Measurements from ENCODE around the gene XRCC4. TPM values are rescaled to one million over a fixed set of nuclear protein-coding genes. Genes with fewer than 3 reads are reported as not detected.

XRCC4 gene
- total and polyA plus RNA-seq, 9 of the 15 experiments (the other 6 are each of a cell fraction or from before 2014, with no cell fraction given): 13.6 to 61.6 (median 22.4) TPM

- TF ChIP-seq L3MBTL2 (IDR thresholded peaks at IDR 0.05): no peak
- TF ChIP-seq NCOR1 (IDR thresholded peaks at IDR 0.05): no peak
- TF ChIP-seq, protein P1, sequence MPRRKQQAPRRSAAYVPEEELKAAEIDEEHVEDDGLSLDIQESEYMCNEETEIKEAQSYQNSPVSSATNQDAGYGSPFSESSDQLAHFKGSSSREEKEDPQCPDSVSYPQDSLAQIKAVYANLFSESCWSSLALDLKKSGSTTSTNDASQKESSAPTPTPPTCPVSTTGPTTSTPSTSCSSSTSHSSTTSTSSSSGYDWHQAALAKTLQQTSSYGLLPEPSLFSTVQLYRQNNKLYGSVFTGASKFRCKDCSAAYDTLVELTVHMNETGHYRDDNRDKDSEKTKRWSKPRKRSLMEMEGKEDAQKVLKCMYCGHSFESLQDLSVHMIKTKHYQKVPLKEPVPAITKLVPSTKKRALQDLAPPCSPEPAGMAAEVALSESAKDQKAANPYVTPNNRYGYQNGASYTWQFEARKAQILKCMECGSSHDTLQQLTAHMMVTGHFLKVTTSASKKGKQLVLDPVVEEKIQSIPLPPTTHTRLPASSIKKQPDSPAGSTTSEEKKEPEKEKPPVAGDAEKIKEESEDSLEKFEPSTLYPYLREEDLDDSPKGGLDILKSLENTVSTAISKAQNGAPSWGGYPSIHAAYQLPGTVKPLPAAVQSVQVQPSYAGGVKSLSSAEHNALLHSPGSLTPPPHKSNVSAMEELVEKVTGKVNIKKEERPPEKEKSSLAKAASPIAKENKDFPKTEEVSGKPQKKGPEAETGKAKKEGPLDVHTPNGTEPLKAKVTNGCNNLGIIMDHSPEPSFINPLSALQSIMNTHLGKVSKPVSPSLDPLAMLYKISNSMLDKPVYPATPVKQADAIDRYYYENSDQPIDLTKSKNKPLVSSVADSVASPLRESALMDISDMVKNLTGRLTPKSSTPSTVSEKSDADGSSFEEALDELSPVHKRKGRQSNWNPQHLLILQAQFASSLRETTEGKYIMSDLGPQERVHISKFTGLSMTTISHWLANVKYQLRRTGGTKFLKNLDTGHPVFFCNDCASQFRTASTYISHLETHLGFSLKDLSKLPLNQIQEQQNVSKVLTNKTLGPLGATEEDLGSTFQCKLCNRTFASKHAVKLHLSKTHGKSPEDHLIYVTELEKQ (CRISPR knock-in tag; IDR thresholded peaks at IDR 0.05): no peak
- no peak for TF ChIP-seq ZNF282 (CRISPR knock-in tag; IDR thresholded peaks at IDR 0.05)
- TF ChIP-seq PRPF4 (IDR thresholded peaks at IDR 0.05; ENCODE audit: insufficient read depth, low read depth, low read length, poor library complexity, severe bottlenecking): no peak
- no peak for TF ChIP-seq NFYB (IDR thresholded peaks at IDR 0.05; ENCODE audit: extremely low read depth, insufficient read length)
Observed at GRCh38 chr5:83312663-83313062, 235.3 kb downstream of the XRCC4 start (continued).

DNA sequence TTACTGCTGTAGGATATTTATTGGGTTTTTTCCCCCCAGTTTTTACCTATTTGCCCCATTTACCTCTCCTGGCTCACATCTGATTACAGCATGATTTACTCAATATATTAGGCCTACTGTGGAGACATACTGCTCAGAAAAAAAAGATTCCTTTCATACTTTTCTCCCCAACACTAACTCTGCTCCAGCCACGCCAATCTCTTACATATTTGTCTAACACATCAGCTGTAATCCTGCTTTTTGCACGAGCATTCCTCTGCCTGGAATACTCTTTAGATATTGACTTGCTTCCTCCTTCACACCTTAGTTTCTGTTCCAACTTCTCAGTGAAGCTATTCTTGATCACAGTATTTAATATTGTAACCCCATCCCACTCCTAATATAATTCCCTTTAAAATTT lies 236.1 kb downstream of the XRCC4 start:
- CTCF ChIA-PET (ENCODE audit: low intra/inter-chr PET ratio): no interaction called here
- DNase-seq (ENCODE audit: extremely low read depth in 1 of 4, low spot score in 3 of 4): no peak
- Histone ChIP-seq H3K9ac (ENCODE audit: insufficient read depth in 1 of 2, low read depth in 2 of 2, low read length in 2 of 2) (no peak overlapping the region), H3K27ac (ENCODE audit: extremely low read depth, low read depth, low read length) (no peak overlapping the region), H3K4me2 (ENCODE audit: insufficient read depth, low read length) (no peak overlapping the region), H3K9me1 (ENCODE audit: control insufficient read depth, insufficient read depth, low read length) (no peaks in the 10 kb centered on the region), H3K4me1 (replicated peaks in 1 of 2; ENCODE audit: control insufficient read depth in 2 of 2, insufficient read depth in 2 of 2, low read length in 2 of 2) (no peaks in the 10 kb centered on the region), H3K36me3 (ENCODE audit: control insufficient read depth, insufficient read depth, low read length) (no peaks in the 10 kb centered on the region), H4K20me1 (replicated peaks; ENCODE audit: control insufficient read depth, insufficient read depth, low read length) (no peaks in the 10 kb centered on the region), H3K79me2 (ENCODE audit: control insufficient read depth, insufficient read depth, low read length) (no peaks in the 10 kb centered on the region), H3K9me3 (replicated peaks; ENCODE audit: control insufficient read depth, insufficient read depth, low read depth, low read length) (no peaks in the 10 kb centered on the region), H3K4me3 (no peak overlapping the region), H2AFZ (ENCODE audit: low read depth, low read length) (no peak overlapping the region), H3K27me3 (ENCODE audit: control insufficient read depth in 2 of 2, insufficient read depth in 2 of 2, low read length in 2 of 2) (no peaks in the 10 kb centered on the region)
- ATAC-seq: no peak
- 14% methylated on average over 2 of the region's 2 CpGs for WGBS (ENCODE audit: insufficient coverage, low coverage, missing lambda C conversion rate)
- no TSS peak for BruUV-seq (replicated peaks)
- in situ Hi-C loops (cut with MboI): no loop called here
- intact Hi-C loops (cut with micrococcal nuclease): no loop called here
- POLR2A ChIA-PET: no interaction called here
- TF ChIP-seq ZSCAN29 (IDR thresholded peaks at IDR 0.05) (no peak), ESRRA (IDR thresholded peaks at IDR 0.05; ENCODE audit: borderline replicate concordance, low read depth) (no peak), HDGF (IDR thresholded peaks at IDR 0.05) (no peak)
- TF ChIP-seq, protein P2, sequence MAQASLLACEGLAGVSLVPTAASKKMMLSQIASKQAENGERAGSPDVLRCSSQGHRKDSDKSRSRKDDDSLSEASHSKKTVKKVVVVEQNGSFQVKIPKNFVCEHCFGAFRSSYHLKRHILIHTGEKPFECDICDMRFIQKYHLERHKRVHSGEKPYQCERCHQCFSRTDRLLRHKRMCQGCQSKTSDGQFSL (CRISPR knock-in tag; IDR thresholded peaks at IDR 0.05): no peak
- TF ChIP-seq, protein P2 (tag; IDR thresholded peaks at IDR 0.05): no peak
- no peak for FAIRE-seq
